Caco-2 (cell line): ENCODE measurements around the gene EPS8L2. TPM values are rescaled to one million over a fixed set of nuclear protein-coding genes. Genes with fewer than 3 reads are reported as not detected.
"Not testable (repeated sequence)": the region's sequence is repeated elsewhere in the genome, so short reads cannot be mapped to it uniquely, and the experiment has no call there.

Source experiments
- BruUV-seq: library from RNA; stranded (reverse); fragments of 400-500 nt; replicated peaks from 2 replicates; lab custom pipeline; 2021; lab: Mats Ljungman, UMichigan
- CTCF ChIA-PET: fragments of 300-600 bp; sonication (Branson Sonifier 250); formaldehyde crosslinking; loops from one replicate; lab custom pipeline; 2022; ENCODE audit warnings: antibody characterized with exemption; lab: Charles Lee
- POLR2A ChIA-PET: fragments of 300-600 bp; sonication (Branson Sonifier 250); formaldehyde crosslinking; loops from one replicate; lab custom pipeline; 2022; ENCODE audit warnings: antibody characterized with exemption; lab: Charles Lee
- DNase-seq, 2 experiments: peaks; one replicate each; pipeline versions ENCODE4 v3.0.0 to v3.0.0-alpha.2; 2020 to 2022
- H3K27me3 ChIP-seq: replicated peaks from 2 replicates; pipeline ENCODE4 v1.6.0; 2011; ENCODE audit warnings: low read length; ENCODE audit not compliant: control insufficient read depth, insufficient read depth
- H3K36me3 ChIP-seq: 2 replicates; pipeline ENCODE4 v1.5.1; 2011; ENCODE audit warnings: low read length; ENCODE audit not compliant: control insufficient read depth, insufficient read depth
- H3K4me1 ChIP-seq: fragments of 250-450 bp; sonication (Bioruptor Pico); 2 replicates; pipeline ENCODE4 v1.5.1; 2020; ENCODE audit warnings: mild to moderate bottlenecking
- H3K4me3 ChIP-seq: 2 replicates; pipeline ENCODE4 v1.5.1; 2011; ENCODE audit warnings: low read depth, mild to moderate bottlenecking, control low read depth, low read length
- H3K9me3 ChIP-seq: fragments of 250-450 bp; sonication (Bioruptor Pico); 2 replicates; pipeline ENCODE4 v1.5.1; 2020; ENCODE audit warnings: mild to moderate bottlenecking, moderate library complexity
- H3K27ac Mint-ChIP-seq: one replicate; pipeline ENCODE4 v1.8.0; 2022; ENCODE audit warnings: mixed read lengths; ENCODE audit not compliant: unreplicated experiment
- H3K27me3 Mint-ChIP-seq: one replicate; pipeline ENCODE4 v1.8.0; 2022; ENCODE audit warnings: mixed read lengths; ENCODE audit not compliant: insufficient read depth, unreplicated experiment
- H3K36me3 Mint-ChIP-seq: one replicate; pipeline ENCODE4 v1.8.0; 2022; ENCODE audit warnings: mild to moderate bottlenecking, mixed read lengths; ENCODE audit not compliant: insufficient read depth, unreplicated experiment
- H3K4me1 Mint-ChIP-seq: one replicate; pipeline ENCODE4 v1.8.0; 2022; ENCODE audit warnings: low read depth, mixed read lengths; ENCODE audit not compliant: unreplicated experiment
- H3K4me3 Mint-ChIP-seq: one replicate; pipeline ENCODE4 v1.8.0; 2022; ENCODE audit warnings: mild to moderate bottlenecking, moderate library complexity, mixed read lengths; ENCODE audit not compliant: unreplicated experiment
- H3K9me3 Mint-ChIP-seq: one replicate; pipeline ENCODE4 v1.8.0; 2022; ENCODE audit warnings: mixed read lengths; ENCODE audit not compliant: unreplicated experiment
- intact Hi-C: fragments of 100-400 bp; cut with micrococcal nuclease; formaldehyde crosslinking; loops from one replicate; pipeline ENCODE4 v1.10.0; 2022; ENCODE audit not compliant: unreplicated experiment
- total RNA-seq: library from RNA; stranded (reverse); gene quantifications from 2 replicates; pipeline ENCODE4 v1.2.3, GENCODE V29; 2022
- TF ChIP-seq, protein P1 (sequence below), 2 experiments: fragments of 200-600 bp in 1 of 2; IDR thresholded peaks; 1 replicate in 1 of 2; 2 replicates in 1 of 2; pipeline versions ENCODE4 v1.5.1 to v1.8.0; 2011 to 2022; ENCODE audit warnings: antibody characterized with exemption in 1 of 2, control low read depth in 1 of 2, inconsistent platforms in 1 of 2, low read depth in 1 of 2, low read length in 1 of 2, mild to moderate bottlenecking in 1 of 2, moderate library complexity in 1 of 2; ENCODE audit not compliant: insufficient read depth in 1 of 2, severe bottlenecking in 1 of 2, unreplicated experiment in 1 of 2

EPS8L2 gene
- total RNA-seq, 1 experiment from 2014 or later, result 224 TPM

DNA sequence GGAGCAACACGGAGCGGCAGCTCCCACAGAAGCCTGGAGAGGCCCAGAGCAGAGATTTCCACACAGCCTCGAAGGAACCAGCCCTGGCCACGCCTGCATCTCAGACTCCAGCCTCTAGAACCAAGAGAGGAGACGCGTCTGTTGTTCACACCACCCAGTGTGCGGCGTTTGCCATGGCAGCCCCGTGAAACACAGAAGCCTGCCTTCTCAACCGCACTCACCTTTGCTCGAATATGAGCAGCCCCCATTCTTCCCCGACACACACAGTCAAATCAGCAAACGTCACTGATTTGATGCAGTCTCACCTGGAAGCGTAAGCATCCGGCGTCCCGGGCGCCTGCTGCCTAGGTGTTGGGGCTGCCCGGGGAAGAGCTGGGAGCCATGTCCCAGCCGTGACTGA is 27.0 kb downstream of the EPS8L2 start:
- Mint-ChIP-seq H3K9me3 (no peaks in the 10 kb centered on the region), H3K4me1 (peaks cover 12% of the 10 kb centered on the region), H3K27me3 (no peaks in the 10 kb centered on the region), H3K27ac (no peak overlapping the region), H3K4me3 (no peak overlapping the region), H3K36me3 (peaks cover 47% of the 10 kb centered on the region)
- Histone ChIP-seq H3K36me3 (no peaks in the 10 kb centered on the region; the same call in 1 of the 2 replicates), H3K27me3 (no peaks in the 10 kb centered on the region), H3K9me3 (no peaks in the 10 kb centered on the region), H3K4me3 (no peak overlapping the region), H3K4me1 (peaks cover 26% of the 10 kb centered on the region)
- CTCF ChIA-PET, result interaction anchor here (0.6 to 0.9 kb wide), 2 partner anchors 26 to 173 kb away, joined by 4 read pairs; no protein-coding TSS in a partner anchor
- TF ChIP-seq, protein P1, sequence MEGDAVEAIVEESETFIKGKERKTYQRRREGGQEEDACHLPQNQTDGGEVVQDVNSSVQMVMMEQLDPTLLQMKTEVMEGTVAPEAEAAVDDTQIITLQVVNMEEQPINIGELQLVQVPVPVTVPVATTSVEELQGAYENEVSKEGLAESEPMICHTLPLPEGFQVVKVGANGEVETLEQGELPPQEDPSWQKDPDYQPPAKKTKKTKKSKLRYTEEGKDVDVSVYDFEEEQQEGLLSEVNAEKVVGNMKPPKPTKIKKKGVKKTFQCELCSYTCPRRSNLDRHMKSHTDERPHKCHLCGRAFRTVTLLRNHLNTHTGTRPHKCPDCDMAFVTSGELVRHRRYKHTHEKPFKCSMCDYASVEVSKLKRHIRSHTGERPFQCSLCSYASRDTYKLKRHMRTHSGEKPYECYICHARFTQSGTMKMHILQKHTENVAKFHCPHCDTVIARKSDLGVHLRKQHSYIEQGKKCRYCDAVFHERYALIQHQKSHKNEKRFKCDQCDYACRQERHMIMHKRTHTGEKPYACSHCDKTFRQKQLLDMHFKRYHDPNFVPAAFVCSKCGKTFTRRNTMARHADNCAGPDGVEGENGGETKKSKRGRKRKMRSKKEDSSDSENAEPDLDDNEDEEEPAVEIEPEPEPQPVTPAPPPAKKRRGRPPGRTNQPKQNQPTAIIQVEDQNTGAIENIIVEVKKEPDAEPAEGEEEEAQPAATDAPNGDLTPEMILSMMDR (IDR thresholded peaks at IDR 0.05; ENCODE audit: insufficient read depth in 1 of 2, low read depth in 1 of 2, low read length in 1 of 2, severe bottlenecking in 1 of 2, unreplicated experiment in 1 of 2), result no peak
- POLR2A ChIA-PET, result interaction anchor here (0.6 to 0.8 kb wide), 2 partner anchors 17 to 686 kb away, joined by 5 read pairs; no protein-coding TSS in a partner anchor
- BruUV-seq, result no TSS peak
- no peak for DNase-seq
- intact Hi-C loops, result no loop called here

DNA sequence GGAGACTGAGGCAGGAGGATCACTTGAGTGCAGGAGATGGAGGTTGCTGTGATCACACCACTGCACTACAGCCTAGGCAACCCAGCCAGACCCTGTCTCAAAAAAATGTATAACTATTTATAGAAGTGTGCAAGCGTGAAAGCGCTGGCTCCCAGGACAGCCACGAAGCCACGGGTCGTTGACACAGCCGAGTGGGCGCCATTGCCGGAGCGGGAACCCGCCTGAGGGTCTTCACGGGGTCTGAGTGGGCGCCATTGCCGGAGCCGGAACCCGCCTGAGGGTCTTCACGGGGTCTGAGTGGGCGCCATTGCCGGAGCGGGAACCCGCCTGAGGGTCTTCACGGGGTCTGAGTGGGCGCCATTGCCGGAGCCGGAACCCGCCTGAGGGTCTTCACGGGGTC is 28.5 kb downstream of the EPS8L2 start:
- H3K36me3 ChIP-seq, H3K9me3 Mint-ChIP-seq, H3K27me3 ChIP-seq, DNase-seq, BruUV-seq, H3K4me3 ChIP-seq, H3K9me3 ChIP-seq, POLR2A ChIA-PET, intact Hi-C loops, CTCF ChIA-PET, H3K4me3 Mint-ChIP-seq, H3K27me3 Mint-ChIP-seq: not testable (repeated sequence)
- H3K36me3 Mint-ChIP-seq, result peaks cover 42% of the 10 kb centered on the region
- peak overlapping the region; percentile 19 for H3K27ac Mint-ChIP-seq
- H3K4me1 ChIP-seq, result peaks cover 30% of the 10 kb centered on the region
- peaks cover 26% of the 10 kb centered on the region for H3K4me1 Mint-ChIP-seq

DNA sequence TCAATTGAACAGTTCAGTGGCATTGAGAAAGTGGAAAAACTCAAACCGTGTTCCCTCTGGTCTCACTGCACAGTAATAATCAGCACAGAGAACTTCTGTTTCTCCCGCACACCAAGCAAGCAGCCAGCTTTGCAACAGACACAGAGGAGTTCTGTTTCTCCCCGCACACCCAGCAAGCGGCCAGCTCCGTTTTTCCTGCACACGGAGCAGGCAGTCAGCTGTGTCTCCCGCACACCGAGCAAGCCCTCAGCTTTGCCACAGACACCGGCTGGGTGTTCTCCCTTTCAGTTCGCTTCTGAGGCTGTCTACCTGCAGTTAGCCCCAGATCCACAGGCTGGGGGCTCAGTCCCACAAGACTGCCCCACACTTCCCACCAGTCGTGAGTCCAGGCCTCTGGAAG is 31.3 kb downstream of the EPS8L2 start:
- H3K36me3 ChIP-seq, result no peaks in the 10 kb centered on the region
- ChIA-PET CTCF (interaction anchor here (0.7 kb wide), 1 partner anchor 51 kb away, joined by 3 read pairs; no protein-coding TSS in a partner anchor), POLR2A (no interaction called here)
- no peak overlapping the region for H3K4me3 ChIP-seq
- Mint-ChIP-seq H3K27me3 (no peaks in the 10 kb centered on the region), H3K4me3 (peak overlapping the region; percentile 68), H3K9me3 (no peaks in the 10 kb centered on the region), H3K36me3 (peaks cover 37% of the 10 kb centered on the region), H3K27ac (peak overlapping the region; percentile 75), H3K4me1 (peaks cover 29% of the 10 kb centered on the region)
- TF ChIP-seq, protein P1 (IDR thresholded peaks at IDR 0.05; ENCODE audit: insufficient read depth in 1 of 2, low read depth in 1 of 2, low read length in 1 of 2, severe bottlenecking in 1 of 2, unreplicated experiment in 1 of 2), result no peak
- H3K27me3 ChIP-seq, result no peaks in the 10 kb centered on the region
- peaks cover 32% of the 10 kb centered on the region for H3K4me1 ChIP-seq
- TSS peak; percentile 94 for BruUV-seq
- H3K9me3 ChIP-seq, result no peaks in the 10 kb centered on the region
- DNase-seq, result no peak
- intact Hi-C loops, result no loop called here

DNA sequence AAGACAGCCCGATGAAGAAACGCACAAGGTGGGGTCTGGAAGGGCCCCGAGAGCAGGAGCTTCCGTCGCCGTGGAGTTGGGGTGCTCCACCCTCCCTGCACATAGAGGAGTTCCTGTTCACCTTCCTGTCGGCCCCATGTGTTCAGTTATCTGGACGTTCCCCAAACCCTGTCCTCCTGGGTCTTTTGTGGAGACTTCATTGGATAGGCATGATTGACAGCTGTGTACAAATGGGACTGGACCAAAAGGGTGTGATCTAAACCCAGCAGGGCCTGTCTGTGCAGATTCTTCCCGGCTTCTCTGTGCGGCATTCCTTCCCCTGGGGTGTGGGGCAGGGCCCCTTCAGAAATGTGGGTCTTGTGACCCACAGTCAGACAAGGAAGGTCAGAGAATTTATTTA is 31.9 kb downstream of the EPS8L2 start:
- DNase-seq, result peak; percentile 91 to 94
- H3K27me3 ChIP-seq, POLR2A ChIA-PET, H3K36me3 ChIP-seq, H3K27me3 Mint-ChIP-seq, BruUV-seq, H3K9me3 Mint-ChIP-seq, H3K4me3 ChIP-seq, H3K9me3 ChIP-seq: not testable (repeated sequence)
- Mint-ChIP-seq H3K36me3 (peaks cover 33% of the 10 kb centered on the region), H3K27ac (peak overlapping the region; percentile 75), H3K4me3 (peak overlapping the region; percentile 68), H3K4me1 (peaks cover 30% of the 10 kb centered on the region)
- H3K4me1 ChIP-seq, result peaks cover 34% of the 10 kb centered on the region
- CTCF ChIA-PET, result interaction anchor here (0.7 kb wide), 1 partner anchor 51 kb away, joined by 3 read pairs; no protein-coding TSS in a partner anchor
- intact Hi-C loops, result loop anchor here (1.0 kb wide), 1 partner anchor 9 kb away; the partner anchor contains the start of gene TALDO1
